Inferior parietal cortex (tissue), 1 donor: ENCODE results near the gene C1orf115.
"Not testable (repeated sequence)": the region's sequence is repeated elsewhere in the genome, so short reads cannot be mapped to it uniquely, and the experiment has no call there.

Source experiments
- DNase-seq: peaks from one replicate; pipeline ENCODE4 v3.0.0-alpha.2; 2016; ENCODE audit errors: extremely low spot score

C1orf115 gene

GRCh38 chr1:220726634-220727033 is 36.5 kb downstream of the C1orf115 start:
- DNase-seq: no peak

DNA sequence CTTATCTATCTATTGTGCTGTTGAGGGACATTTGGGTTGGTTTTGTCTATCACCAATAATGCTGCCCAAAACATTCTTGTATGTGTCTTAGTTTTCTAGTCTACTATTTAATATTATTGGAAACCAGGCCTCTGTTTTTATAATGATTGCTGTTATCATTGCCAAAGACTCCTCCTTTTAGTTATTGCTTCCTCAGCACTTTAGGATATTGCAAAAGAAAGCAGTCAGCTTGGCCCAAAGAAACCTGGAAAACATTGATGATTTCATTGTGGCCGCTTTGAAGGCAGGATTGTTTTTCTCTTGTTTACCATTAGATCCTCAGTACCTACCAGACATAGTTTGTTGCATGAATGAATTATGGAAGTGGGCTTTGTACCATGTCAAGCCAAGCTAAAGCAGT is 37.4 kb downstream of the C1orf115 start:
- no peak for DNase-seq

DNA sequence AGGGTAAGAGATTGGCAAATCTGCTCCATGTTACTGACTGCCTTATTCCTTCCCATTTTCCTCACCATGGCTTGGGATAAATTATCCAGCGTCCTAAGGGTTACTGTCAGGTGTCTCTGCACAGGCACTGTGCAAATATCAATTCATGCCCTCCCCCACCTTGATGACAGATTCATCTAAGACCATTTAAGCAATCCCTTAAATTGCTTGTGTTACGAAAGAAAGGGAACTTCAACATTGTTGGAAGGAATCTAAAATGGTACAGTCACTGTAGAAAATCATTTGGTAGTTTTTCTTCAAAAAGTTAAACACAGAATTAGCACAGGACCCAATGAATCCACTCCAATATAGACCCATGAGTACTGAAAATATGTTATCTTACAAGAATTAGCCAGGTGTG is 40.3 kb downstream of the C1orf115 start:
- no peak for DNase-seq

DNA sequence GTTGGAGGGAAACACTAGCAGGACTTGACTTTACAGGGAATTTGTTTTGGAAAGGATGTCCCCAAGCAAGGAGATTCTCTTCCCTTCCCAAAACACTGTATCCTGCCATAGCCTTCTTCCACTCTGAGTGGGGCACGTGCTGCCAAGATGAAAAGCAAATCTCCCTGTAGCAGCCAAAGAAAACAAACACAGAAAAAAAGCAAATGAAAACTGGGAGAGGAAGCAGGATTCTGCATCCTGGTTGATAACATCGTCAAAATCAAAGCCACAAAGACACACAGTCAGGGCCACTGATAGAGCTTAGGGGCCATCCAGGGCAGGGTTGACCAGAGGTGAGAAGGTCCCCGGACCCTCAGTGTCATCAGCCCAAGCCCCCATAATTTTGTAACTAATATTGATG is 42.0 kb downstream of the C1orf115 start:
- no peak for DNase-seq

DNA sequence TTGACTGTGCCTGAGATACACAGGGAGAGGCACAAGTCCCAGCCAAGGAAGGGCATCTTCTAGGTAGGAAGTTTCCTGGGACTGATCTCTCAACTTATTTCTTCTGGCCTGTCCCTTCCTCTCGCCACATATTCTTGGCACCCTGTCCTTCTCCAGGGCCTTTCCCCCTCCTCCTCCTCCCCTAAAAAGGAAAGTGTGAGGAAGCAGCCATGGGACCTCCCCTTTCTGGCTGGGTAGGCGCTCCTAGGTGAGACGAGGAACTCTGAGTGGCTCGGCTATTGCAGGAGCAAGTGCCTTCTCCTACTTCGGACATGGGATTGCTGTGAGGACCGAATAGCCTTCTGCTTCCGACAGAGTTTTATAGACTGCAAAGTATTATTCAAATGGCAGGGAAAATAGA is 42.5 kb downstream of the C1orf115 start:
- no peak for DNase-seq

GRCh38 chr1:220733086-220733601 is 43.0 kb downstream of the C1orf115 start:
- DNase-seq: peak; percentile 67

DNA sequence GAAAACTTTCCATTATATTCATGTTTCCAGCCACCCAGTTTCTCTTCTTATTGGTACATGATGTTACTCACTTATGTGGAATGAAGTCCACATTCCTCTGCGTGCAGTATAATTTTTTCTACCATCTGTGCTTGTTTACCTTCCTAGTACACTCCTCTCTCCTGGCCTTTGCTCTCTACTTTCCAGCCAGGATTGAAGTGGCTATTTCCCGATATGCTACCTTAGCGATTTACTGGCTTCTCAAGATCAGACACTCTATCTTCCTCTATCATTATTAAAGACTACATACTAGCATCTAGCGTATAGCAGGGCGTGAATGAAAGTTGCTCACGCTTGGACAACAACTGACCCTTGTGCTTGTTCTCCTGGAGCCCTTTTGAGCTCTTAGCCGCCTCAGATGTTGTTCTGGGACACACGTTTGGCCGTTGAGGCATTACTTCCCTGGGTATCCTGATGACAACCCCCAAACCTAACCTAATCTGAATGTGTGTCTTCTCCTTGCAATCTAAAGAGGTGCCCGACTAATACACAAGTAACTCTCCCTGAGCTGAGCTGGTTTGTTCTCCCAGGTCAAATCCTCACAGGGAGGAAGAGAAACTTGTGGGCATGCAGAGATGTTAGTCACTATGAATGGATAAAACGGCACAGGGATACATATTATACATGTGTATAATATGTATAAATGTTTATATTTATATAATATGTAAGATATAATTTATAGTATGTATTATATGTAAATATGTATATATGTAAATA is 44.6 kb downstream of the C1orf115 start:
- DNase-seq: no peak

DNA sequence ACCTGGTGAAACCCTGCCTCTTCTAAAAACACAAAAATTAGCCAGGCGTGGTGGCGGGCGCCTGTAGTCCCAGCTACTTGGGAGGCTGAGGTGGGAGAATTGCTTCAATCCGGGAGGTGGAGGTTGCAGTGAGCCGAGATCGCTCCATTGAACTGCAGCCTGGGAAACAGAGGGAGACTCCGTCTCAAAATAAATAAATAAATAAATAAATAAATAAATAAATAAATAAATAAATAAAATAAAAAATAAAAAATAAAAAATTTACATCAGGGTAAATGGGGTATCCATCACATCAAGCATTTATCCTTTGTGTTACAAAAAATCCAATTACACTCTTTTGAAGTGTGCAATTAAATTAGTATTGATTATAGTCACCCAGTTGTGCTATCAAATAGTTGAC is 46.1 kb downstream of the C1orf115 start:
- DNase-seq: not testable (repeated sequence)

DNA sequence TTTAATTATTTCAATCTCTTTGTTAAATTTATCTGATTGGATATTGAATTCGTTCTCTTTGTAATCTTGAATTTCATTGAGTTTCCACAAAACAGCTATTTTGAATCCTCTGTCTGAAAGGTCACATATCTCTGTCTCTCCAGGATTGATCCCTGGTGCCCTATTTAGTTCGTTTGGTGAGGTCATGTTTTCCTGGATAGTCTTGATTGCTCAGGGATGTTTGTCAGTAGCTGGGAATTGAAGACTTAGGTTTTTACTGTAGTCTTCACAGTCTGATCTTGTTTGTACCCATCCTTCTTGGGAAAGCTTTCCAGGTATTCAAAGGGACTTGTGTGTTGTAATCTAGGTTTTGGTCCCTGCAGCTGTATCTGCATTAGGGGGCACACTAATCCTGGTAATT is 51.2 kb downstream of the C1orf115 start:
- DNase-seq: no peak

DNA sequence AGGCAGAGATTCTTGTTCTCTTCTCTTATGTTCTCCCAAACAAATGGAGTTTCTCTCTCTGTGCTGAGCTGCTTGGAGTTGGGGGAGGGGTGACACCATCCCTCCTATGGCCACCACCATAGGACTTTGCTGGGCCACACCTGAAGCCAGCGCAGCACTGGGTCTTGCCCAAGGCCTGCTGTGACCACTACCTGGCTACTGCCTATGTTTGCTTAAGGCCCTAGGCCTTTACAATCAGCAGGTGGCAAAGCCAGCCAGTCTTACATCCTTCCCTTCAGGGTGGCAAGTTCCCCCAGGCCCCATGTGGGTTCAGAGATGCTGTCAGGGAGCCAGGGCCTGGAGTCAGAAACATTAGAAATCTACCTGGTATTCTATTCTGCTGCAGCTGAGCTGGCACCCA is 51.7 kb downstream of the C1orf115 start:
- no peak for DNase-seq

DNA sequence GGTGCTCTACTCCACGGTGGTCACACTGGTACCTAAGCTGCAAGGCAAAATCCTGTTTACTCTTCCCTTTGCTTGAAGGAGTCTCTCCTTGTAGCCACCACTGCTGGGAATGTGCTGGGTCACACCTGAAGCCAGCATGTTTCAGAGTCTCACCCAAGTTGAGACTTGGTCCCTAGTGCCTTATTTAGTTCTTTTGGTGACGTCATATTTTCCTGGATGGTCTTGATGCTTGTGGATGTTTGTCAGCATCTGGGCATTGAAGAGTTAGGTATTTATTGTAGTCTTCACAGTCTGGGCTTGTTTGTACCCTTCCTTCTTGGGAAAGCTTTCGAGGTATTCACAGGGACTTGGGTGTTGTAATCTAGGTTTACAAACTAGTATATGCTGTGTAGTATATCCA is 52.4 kb downstream of the C1orf115 start:
- no peak for DNase-seq

GRCh38 chr1:220746851-220747250 is 56.7 kb downstream of the C1orf115 start:
- DNase-seq: no peak

- DNase-seq: no peak
Measured at GRCh38 chr1:220747437-220748088, 57.4 kb downstream of the C1orf115 start.

DNA sequence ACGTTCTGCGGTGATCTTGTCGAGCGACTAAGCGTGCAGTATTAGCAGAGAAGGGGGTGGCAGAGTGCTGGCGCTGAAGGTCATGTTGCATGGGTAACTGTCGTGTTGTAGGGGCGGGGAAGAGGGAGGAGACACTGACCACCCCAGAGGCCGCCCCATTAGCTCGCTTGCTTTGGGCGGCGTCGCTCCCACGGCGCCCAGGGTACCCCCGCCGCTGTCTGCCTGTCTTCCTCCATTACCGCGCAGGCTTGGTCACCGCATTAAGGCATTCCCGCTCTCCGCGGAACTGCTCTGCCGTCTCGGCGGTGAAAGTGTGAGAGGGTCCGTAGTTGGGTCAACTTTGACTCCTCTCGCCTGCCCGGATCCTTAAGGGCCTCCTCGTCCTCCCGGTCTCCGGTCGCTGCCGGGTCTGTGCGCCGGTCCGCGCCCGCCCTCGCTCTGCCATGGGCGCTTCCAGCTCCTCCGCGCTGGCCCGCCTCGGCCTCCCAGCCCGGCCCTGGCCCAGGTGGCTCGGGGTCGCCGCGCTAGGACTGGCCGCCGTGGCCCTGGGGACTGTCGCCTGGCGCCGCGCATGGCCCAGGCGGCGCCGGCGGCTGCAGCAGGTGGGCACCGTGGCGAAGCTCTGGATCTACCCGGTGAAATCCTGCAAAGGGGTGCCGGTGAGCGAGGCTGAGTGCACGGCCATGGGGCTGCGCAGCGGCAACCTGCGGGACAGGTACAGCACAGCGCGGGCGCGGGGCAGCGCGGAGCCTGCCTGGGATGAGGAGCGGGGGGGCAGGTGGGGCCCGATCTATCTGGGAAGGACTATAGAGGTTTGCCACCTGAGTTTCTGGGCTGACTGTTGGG is 58.1 kb downstream of the C1orf115 start, which contains the start of gene MTARC2:
TSS of gene MTARC2 (plus strand) at position 234 of the 846 bp plus-strand sequence. CDS start at position 444, 210 bp downstream.
- DNase-seq: no peak
